ENCODE data around the gene IFT88.

The IFT88 gene

GRCh38 chr13:20717581-20718542, 150.9 kb downstream of the IFT88 start:
- DNase-seq, result no peak

- DNase-seq, result no peak
Observed at GRCh38 chr13:20718958-20719566, 152.1 kb downstream of the IFT88 start.

GRCh38 chr13:20719783-20720182, 152.8 kb downstream of the IFT88 start:
- no peak for DNase-seq

- no peak for DNase-seq
Observed at GRCh38 chr13:20720499-20720898, 153.5 kb downstream of the IFT88 start.

- DNase-seq, result no peak
Observed at GRCh38 chr13:20721058-20721453, 154.1 kb downstream of the IFT88 start.

GRCh38 chr13:20721454-20722357, 154.7 kb downstream of the IFT88 start:
- no peak for DNase-seq

- no peak for DNase-seq
Observed at GRCh38 chr13:20727856-20728255, 160.9 kb downstream of the IFT88 start.

GRCh38 chr13:20728579-20729311, 161.8 kb downstream of the IFT88 start:
- DNase-seq, result no peak

GRCh38 chr13:20729633-20730585, 163.0 kb downstream of the IFT88 start:
- DNase-seq, result no peak

- DNase-seq, result no peak
Observed at GRCh38 chr13:20738616-20739015, 171.7 kb downstream of the IFT88 start.

- DNase-seq, result no peak
Observed at GRCh38 chr13:20740021-20740420, 173.1 kb downstream of the IFT88 start.
